Endothelial cell of umbilical vein (primary cell): ENCODE results near the gene HTRA3. TPM values are rescaled to one million over a fixed set of nuclear protein-coding genes. Genes with fewer than 3 reads are reported as not detected.

ENCODE experiments used
- BruUV-seq: library from RNA; stranded (reverse); fragments of 400-500 nt; replicated peaks from 2 replicates; lab custom pipeline; 2021; lab: Mats Ljungman, UMichigan
- CTCF ChIA-PET: fragments of 300-600, 350-600 bp; sonication (Branson Sonifier 250); formaldehyde crosslinking; loops from one replicate; lab custom pipeline; 2021; ENCODE audit warnings: antibody characterized with exemption, inconsistent platforms; lab: Charles Lee
- POLR2A ChIA-PET: fragments of 300-600, 350-600 bp; sonication (Branson Sonifier 250); formaldehyde crosslinking; loops from one replicate; lab custom pipeline; 2021; ENCODE audit warnings: antibody characterized with exemption, inconsistent platforms; lab: Charles Lee
- DNase-seq: peaks from one replicate; pipeline ENCODE4 v3.0.0-alpha.2; 2011; ENCODE audit warnings: low read depth, low spot score
- FAIRE-seq: peaks from 2 replicates; lab custom pipeline; 2011; peaks lifted over from hg19 to GRCh38; lab: Jason Lieb, UNC
- H2AFZ ChIP-seq: 2 replicates; pipeline ENCODE4 v1.6.0; 2012; ENCODE audit warnings: low read depth, low read length, control low read depth, inconsistent platforms
- H3K27ac ChIP-seq: 2 replicates; pipeline ENCODE4 v1.5.1; 2011; ENCODE audit warnings: low read depth, mild to moderate bottlenecking, control low read depth, low read length, moderate library complexity; ENCODE audit not compliant: insufficient read depth
- H3K27me3 ChIP-seq, 2 experiments: 2 replicates each; pipeline versions ENCODE4 v1.6.0 to v1.6.1; 2011; ENCODE audit warnings: low read length in 2 of 2, mixed read lengths in 1 of 2; ENCODE audit not compliant: control insufficient read depth in 2 of 2, insufficient read depth in 2 of 2
- H3K36me3 ChIP-seq, 2 experiments: 2 replicates in 1 of 2; 3 replicates in 1 of 2; pipeline ENCODE4 v1.5.1; 2011; ENCODE audit warnings: low read length in 2 of 2, mild to moderate bottlenecking in 1 of 2, moderate library complexity in 1 of 2; ENCODE audit not compliant: control insufficient read depth in 2 of 2, insufficient read depth in 2 of 2; ENCODE audit errors: extremely low read depth in 1 of 2
- H3K4me1 ChIP-seq: 3 replicates; pipeline ENCODE4 v1.5.1; 2011; ENCODE audit warnings: mild to moderate bottlenecking, low read length; ENCODE audit not compliant: control insufficient read depth, insufficient read depth; ENCODE audit errors: extremely low read depth
- H3K4me2 ChIP-seq: 2 replicates; pipeline ENCODE4 v1.6.1; 2011; ENCODE audit warnings: low read length, control low read depth, mixed read lengths; ENCODE audit not compliant: insufficient read depth
- H3K4me3 ChIP-seq, 3 experiments: fragments of 200-600 bp in 1 of 3; sonication (generic), shearing (Covaris generic) in 1 of 3; replicated peaks in 1 of 3; 2 replicates each; pipeline ENCODE4 v1.5.1; 2011 to 2016; ENCODE audit warnings: control low read depth in 3 of 3, low read length in 3 of 3, mild to moderate bottlenecking in 2 of 3, inconsistent platforms in 1 of 3, low read depth in 1 of 3, moderate library complexity in 1 of 3; ENCODE audit not compliant: insufficient read depth in 1 of 3
- H3K79me2 ChIP-seq: 2 replicates; pipeline ENCODE4 v1.6.0; 2012; ENCODE audit warnings: low read length, inconsistent platforms; ENCODE audit not compliant: control insufficient read depth, insufficient read depth
- H3K9ac ChIP-seq: replicated peaks from 2 replicates; pipeline ENCODE3; 2011; ENCODE audit warnings: low read length, control low read depth; ENCODE audit not compliant: insufficient read depth; ENCODE audit errors: extremely low read depth
- H3K9me1 ChIP-seq: replicated peaks from 3 replicates; pipeline ENCODE4 v1.6.0; 2011; ENCODE audit warnings: mild to moderate bottlenecking, low read length; ENCODE audit not compliant: control insufficient read depth, insufficient read depth; ENCODE audit errors: extremely low read depth
- H3K9me3 ChIP-seq: replicated peaks from 2 replicates; pipeline ENCODE4 v1.5.1; 2012; ENCODE audit warnings: low read length, inconsistent platforms; ENCODE audit not compliant: control insufficient read depth, insufficient read depth
- H4K20me1 ChIP-seq: replicated peaks from 2 replicates; pipeline ENCODE3; 2011; ENCODE audit warnings: mild to moderate bottlenecking, low read length; ENCODE audit not compliant: control insufficient read depth, insufficient read depth; ENCODE audit errors: extremely low read depth
- CTCF ChIP-seq, 2 donors: IDR thresholded peaks; 1 replicate in 1 of 2; 2 replicates in 1 of 2; pipeline ENCODE4 v1.5.1; 2011; ENCODE audit warnings: low read length in 2 of 2, mild to moderate bottlenecking in 2 of 2, moderate library complexity in 2 of 2, control low read depth in 1 of 2, inconsistent platforms in 1 of 2, low read depth in 1 of 2; ENCODE audit not compliant: insufficient read depth in 1 of 2; ENCODE audit errors: extremely low read depth in 1 of 2
- EZH2 ChIP-seq: IDR thresholded peaks from 2 replicates; pipeline ENCODE4 v1.6.1; 2012; ENCODE audit warnings: borderline replicate concordance, low read depth, mild to moderate bottlenecking, moderate library complexity, low read length, inconsistent platforms; ENCODE audit not compliant: severe bottlenecking
- FOS ChIP-seq: IDR thresholded peaks from 2 replicates; pipeline ENCODE4 v1.6.1; 2011; ENCODE audit warnings: mild to moderate bottlenecking, low read length, moderate library complexity, borderline replicate concordance; ENCODE audit not compliant: insufficient read depth
- GATA2 ChIP-seq: IDR thresholded peaks from 2 replicates; pipeline ENCODE4 v1.7.0; 2011; ENCODE audit warnings: low read depth, mild to moderate bottlenecking, moderate library complexity, mixed read lengths, low read length; ENCODE audit not compliant: insufficient read length, insufficient read depth
- JUN ChIP-seq: IDR thresholded peaks from 2 replicates; pipeline ENCODE4 v1.6.1; 2011; ENCODE audit warnings: borderline replicate concordance, low read depth; ENCODE audit not compliant: insufficient read length, insufficient read depth
- MAX ChIP-seq: IDR thresholded peaks from 2 replicates; pipeline ENCODE4 v1.6.1; 2011; ENCODE audit not compliant: insufficient read depth, insufficient read length
- MYC ChIP-seq: IDR thresholded peaks from one replicate; pipeline ENCODE4 v1.6.1; 2011; ENCODE audit warnings: mild to moderate bottlenecking, low read depth, low read length
- POLR2A ChIP-seq: IDR thresholded peaks from 2 replicates; pipeline ENCODE4 v1.6.1; 2012; ENCODE audit warnings: low read depth, mild to moderate bottlenecking, control low read depth, low read length
- POLR2AphosphoS5 ChIP-seq: IDR thresholded peaks from 2 replicates; pipeline ENCODE4 v1.6.1; 2012; ENCODE audit warnings: low read depth, mild to moderate bottlenecking, control low read depth, low read length, moderate library complexity; ENCODE audit not compliant: insufficient read depth
- dilution Hi-C: fragments of 300-500 bp; cut with MboI; formaldehyde crosslinking; loops from one replicate; pipeline ENCODE4 v1.15.0; 2019; ENCODE audit warnings: low sequenced_read_pairs; ENCODE audit not compliant: extremely low pct_ligation_motif_present
- intact Hi-C: fragments of 100-400 bp; cut with micrococcal nuclease; formaldehyde crosslinking; loops from one replicate; pipeline ENCODE4 v1.10.0; 2022
- polyA plus RNA-seq, 4 experiments: library from polyadenylated mRNA; depleted of rRNA in 3 of 4; stranded (reverse) in 3 of 4; unstranded in 1 of 4; fragments of >200 nt; gene quantifications; 2 replicates each; pipeline versions ENCODE4 v1.2.1 to v1.2.3, GENCODE V29; 2011 to 2012; ENCODE audit warnings: missing spikeins in 1 of 4
- total RNA-seq: library from RNA; stranded (reverse); gene quantifications from 2 replicates; pipeline ENCODE4 v1.2.3, GENCODE V29; 2021

HTRA3 gene
- total and polyA plus RNA-seq, 2 donors (not counting 3 experiments of a cell fraction or from before 2014, with no cell fraction given), result 9.0 to 12.0 TPM

GRCh38 chr4:8236106-8236919 is 33.2 kb upstream of the HTRA3 start:
- FAIRE-seq (no peak), DNase-seq (no peak)
- peaks cover 28 to 92% of the 10 kb centered on the region in 2 experiments for H3K36me3 ChIP-seq
- CTCF ChIA-PET, result interaction anchor here (1.0 to 1.2 kb wide), 2 partner anchors 59 to 175 kb away, joined by 3 to 4 read pairs; no protein-coding TSS in a partner anchor
- H4K20me1 ChIP-seq, result no peaks in the 10 kb centered on the region
- BruUV-seq, result no TSS peak
- no peak overlapping the region for H3K9ac ChIP-seq
- intact Hi-C loops, result no loop called here
- H3K27me3 ChIP-seq, result no peaks in the 10 kb centered on the region
- no peak overlapping the region for H3K4me3 ChIP-seq
- H3K79me2 ChIP-seq, result peaks cover 6% of the 10 kb centered on the region
- no peak overlapping the region for H2AFZ ChIP-seq
- H3K4me2 ChIP-seq, result no peak overlapping the region
- H3K27ac ChIP-seq, result no peak overlapping the region
- TF ChIP-seq POLR2AphosphoS5, result no peak
- no peaks in the 10 kb centered on the region for H3K9me1 ChIP-seq
- H3K9me3 ChIP-seq, result no peaks in the 10 kb centered on the region
- dilution Hi-C loops, result no loop called here
- POLR2A ChIA-PET, result interaction anchor here (0.5 kb wide), 1 partner anchor 374 kb away, joined by 3 read pairs; no protein-coding TSS in a partner anchor
- no peaks in the 10 kb centered on the region for H3K4me1 ChIP-seq

GRCh38 chr4:8236920-8237195 is 32.7 kb upstream of the HTRA3 start:
- TF ChIP-seq POLR2AphosphoS5 (no peak), POLR2A (no peak), CTCF (IDR thresholded peaks at IDR 0.05; ENCODE audit: extremely low read depth in 1 of 2, insufficient read depth in 1 of 2, low read depth in 1 of 2, low read length in 2 of 2) (no peak), FOS (no peak), EZH2 (no peak), MYC (no peak), MAX (no peak), JUN (no peak), GATA2 (no peak)
- Histone ChIP-seq H2AFZ (no peak overlapping the region), H3K27me3 (no peaks in the 10 kb centered on the region), H3K9ac (no peak overlapping the region), H3K4me1 (no peaks in the 10 kb centered on the region), H3K36me3 (peaks cover 28 to 91% of the 10 kb centered on the region in 2 experiments), H3K27ac (no peak overlapping the region), H3K4me3 (no peak overlapping the region), H3K4me2 (no peak overlapping the region), H4K20me1 (no peaks in the 10 kb centered on the region), H3K79me2 (peaks cover 6% of the 10 kb centered on the region), H3K9me1 (no peaks in the 10 kb centered on the region), H3K9me3 (no peaks in the 10 kb centered on the region)
- no TSS peak for BruUV-seq
- dilution Hi-C loops, result no loop called here
- ChIA-PET POLR2A (interaction anchor here (0.5 kb wide), 1 partner anchor 374 kb away, joined by 3 read pairs; no protein-coding TSS in a partner anchor), CTCF (interaction anchor here (1.2 kb wide), 1 partner anchor 174 kb away, joined by 4 read pairs; no protein-coding TSS in a partner anchor)
- intact Hi-C loops, result no loop called here
- DNase-seq (no peak), FAIRE-seq (no peak)
